IPS-NIHi7 (cell line): ENCODE data around the gene FAM241A.
"Not testable (repeated sequence)": the region's sequence is repeated elsewhere in the genome, so short reads cannot be mapped to it uniquely, and the experiment has no call there.

Source experiments
- DNase-seq: peaks from one replicate; pipeline ENCODE4 v3.0.0; 2012; ENCODE audit warnings: mixed read lengths; ENCODE audit errors: extremely low spot score

FAM241A gene

DNA sequence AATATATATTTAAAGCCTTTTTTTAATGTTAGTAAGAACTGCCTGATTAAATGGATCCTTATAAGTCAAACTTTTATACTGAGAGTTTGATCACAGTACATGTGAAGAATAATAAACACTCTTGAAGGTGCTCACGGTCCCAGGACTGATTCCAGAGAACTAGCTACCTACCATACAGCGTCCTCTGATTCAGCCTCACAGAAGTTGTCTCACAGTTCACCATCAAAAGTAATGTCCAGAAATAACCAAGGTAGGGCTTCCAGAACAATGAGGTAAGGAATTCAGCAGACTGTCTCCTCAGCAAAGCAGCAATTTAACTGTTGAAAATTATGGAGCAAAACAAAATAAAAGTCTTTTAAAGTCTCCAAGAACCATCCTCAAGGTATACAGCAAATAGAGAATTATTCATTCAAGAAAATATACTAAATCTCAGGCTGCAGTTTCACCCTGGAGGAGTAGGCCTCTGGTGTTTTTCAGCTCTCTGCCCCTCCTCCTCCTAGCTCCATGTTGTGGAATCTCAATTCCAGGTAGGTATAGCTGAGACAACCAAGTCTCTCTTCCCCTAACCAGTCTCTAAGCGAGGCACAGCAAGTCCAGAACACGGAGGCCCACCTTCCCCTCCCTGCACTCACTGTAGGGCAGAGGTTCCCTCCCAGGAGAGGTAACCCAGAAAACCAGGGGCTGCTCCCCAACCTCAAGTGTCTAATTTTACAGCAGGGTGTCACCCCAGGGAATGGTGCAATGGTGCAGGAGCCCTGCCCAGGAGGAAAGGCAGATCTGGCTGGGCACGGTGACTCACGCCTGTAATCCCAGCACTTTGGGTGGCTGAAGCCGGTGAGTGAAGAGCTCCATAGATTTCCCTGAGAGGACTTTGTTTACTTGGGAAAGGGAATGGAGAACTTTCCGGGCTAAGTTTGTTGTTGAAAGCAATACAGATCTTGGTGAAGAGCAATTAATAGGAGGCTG is 28.6 kb downstream of the FAM241A start:
- no peak for DNase-seq

DNA sequence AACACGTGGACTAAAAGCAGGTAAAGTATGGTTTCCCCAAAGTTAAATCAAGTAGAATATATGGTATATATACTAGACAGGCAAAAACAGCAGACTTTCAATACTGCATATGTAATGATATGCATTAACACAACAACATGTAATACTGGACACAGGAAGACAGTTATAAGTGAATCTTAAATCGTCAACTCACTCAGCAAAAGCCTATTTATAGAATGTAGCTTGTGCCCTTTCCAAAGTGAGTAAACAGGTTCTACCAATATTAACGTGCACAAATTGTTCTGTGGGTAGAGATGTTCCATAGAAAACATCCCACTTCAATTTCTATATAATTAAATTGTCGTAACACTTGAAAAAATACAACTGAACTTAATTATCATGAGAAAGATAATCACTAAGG is 30.6 kb downstream of the FAM241A start:
- no peak for DNase-seq

DNA sequence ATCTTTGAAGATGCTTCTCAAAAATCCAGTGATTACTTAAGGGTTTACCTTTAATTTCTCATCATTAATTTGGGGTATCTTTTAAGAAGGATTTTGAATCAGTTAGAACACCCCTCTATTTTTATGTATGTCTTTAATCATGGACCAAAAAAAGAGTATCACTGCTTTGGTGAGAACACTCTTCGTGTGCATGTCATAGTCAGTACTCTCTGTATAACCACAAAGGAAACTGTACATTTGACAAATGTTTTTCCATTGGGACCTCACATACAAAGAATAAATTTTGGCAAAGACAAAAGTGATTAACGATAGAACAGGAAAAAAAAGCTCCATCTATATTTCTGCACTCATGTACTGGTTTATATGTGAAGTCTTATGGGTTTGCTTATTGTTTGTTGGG is 31.3 kb downstream of the FAM241A start:
- DNase-seq, result no peak

DNA sequence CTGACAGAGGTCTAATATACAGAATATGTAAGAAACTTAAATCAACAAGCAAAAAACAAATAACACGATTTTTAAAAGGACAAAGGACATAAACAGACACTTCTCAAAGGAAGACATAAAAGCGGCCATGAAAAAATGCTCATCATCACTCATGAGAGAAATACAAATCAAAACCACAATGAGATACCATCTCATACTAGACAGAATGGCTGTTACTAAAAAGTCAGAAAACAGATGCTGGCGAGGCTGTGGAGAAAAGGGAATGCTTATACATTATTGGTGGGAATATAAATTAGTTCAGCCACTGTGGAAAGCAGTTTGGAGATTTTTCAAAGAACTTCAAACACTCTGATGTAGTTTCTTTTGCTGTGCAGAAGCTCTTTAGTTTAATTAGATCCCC is 33.5 kb downstream of the FAM241A start:
- not testable (repeated sequence) for DNase-seq

DNA sequence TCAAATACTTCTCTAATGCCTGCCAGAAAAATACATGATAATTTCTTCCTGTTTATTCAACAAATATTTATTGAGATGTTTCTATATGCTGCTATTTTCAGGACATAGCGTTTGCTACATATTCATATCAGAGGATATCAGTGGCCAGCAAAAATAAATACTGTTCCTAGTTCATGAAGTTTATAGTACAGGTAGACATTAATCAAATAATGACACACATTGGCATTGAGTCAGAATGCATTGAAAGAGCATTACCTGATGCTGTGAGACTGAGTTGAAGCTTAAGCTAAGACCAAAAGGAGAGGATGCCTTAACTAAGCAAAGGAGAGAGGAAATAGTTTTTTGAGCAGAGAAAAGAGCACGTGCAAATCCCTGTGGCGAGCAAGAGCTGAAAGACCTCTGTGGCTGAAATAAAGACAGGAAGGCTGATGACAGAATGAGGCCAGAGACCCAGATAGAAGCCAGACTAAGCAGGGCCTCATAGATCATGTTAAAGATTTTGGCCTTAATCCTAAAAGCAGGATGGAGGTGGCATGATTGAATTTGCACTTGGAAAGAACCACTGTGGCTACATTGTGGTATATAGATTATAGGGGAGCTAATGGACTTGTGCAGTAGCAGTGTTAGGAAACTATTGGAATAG is 36.2 kb downstream of the FAM241A start:
- DNase-seq, result no peak

DNA sequence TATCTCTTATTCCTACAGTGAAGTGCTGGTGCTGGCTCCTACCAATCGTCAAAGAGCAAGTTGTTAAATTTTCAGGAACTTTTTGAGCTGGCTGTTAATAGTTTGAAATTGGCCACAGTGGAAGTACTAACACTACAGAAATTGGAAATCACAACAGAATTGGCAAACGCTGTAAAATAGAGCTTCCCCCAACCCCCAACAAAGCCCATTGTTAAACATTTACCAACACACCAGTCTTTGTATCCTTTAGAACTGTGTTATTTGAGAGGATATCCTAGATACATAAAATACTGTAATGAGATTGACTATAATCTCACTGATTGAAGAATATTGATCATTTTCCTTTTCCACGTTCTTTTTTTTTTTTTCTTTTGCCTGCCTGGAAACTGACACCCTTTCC is 37.4 kb downstream of the FAM241A start:
- DNase-seq, result no peak

DNA sequence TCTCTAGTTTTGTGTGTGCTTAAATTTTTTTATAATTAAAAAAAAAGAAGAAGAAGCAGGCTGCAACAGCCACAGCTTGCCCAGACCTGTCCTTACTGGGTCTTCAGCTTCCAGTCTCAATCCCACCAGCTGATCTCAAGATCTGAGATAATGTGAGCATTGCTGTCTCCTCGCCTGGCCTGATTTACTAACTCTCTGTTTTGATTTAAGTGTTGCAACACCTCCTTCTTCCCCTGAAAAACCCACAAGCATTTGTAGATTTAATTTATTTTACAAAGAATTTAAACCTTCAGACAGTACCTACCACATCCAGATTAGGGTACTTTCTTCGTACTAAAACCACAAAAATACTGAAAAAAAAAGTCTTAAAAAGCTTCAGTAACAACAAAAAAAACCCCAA is 38.0 kb downstream of the FAM241A start:
- peak; percentile 6 for DNase-seq

DNA sequence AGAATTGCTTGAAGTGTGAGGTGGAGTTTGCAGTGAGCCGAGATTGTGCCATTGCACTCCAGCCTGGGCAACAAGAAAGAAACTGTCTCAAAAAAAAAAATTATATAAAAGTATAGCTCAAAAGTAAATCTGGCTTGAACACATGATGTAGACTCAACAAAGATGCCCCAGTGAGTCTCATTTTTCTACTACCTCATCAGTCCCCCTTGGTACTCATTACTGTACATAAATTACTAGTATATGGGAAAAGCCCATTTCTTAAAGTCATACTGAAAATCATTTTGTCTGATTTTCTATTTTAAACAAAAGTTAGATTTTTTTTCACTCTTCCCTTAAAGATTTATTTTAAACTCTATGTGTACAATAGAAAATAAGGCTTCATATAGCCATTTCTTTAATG is 39.2 kb downstream of the FAM241A start:
- no peak for DNase-seq

DNA sequence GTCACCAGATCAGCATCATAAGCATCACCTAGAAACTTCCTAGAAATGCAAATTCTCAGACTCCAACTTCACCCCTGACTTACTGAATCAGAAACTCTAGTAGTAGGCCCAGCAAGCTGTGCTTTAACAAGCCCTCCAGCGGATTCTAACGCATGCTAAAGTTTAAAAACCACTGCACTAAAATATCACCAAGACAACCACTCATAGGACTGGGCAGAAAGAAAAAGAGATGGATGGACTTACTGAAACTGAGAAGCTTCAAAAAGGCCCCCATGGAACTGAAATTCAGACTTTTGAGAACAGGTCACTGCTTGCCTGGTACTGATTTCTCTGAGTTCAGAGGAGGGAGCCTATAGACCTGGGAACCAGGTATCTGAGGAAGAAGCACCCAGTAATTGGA is 40.1 kb downstream of the FAM241A start:
- no peak for DNase-seq

DNA sequence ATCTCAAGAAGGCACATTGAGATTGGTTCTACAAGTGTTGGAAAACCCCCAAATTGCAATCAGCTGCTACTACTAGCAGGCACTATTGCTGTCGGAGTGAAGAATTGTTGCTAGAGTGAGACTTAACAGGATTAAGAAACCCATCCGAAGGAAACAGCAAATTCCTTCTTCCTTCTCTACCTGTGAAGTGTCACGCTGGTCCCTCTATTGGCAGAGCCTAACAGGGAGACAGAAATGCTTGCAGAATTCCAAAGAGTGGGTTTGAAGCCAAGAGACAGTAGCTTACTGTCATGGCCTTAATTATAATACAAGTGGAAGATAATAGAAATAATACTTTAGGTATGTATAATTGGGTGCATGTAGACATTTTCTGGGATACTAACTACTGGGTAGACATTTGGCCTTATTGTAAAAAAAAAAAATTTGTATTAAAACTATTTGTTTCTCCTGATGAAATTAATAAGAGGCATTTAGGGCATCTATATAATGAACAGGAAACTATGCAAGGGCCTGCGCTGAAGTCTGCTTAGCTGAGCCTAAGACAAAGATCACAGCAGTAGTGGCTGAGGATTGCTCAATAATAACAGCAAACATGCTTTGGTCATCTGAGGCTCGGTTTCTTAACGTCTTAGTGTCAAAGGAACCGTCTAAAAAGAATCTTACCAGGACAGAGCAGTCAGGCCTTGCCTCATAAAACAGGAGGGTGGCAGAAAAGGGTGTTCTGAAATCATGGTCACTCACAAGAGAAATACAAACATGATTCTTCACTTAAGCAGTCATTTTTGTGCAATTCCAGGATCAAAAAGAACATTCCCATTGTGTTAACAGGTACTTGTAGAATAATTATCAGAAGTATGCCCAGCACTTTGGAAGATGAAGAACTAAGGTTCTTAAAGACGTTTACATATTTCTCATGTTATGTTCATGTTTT is 40.8 kb downstream of the FAM241A start:
- peak; percentile 8 for DNase-seq

DNA sequence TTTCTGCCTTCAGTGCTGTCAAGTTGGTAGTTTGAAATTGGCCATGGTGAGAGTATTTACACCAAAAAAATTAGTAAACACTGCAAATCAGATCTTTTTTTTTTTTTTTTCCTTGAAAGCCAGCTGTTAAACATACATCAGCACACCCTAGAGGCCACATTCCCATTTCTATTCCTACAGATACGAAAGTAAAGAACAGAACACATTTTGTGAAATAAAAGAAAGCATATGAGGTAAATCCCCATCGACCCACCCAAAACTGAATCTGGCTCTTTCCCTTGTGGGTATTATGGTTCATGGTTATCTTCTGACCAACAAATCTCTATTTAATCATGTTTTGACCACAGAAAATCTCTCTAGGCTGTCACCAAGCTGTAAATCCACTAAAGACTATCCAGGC is 44.5 kb downstream of the FAM241A start:
- DNase-seq, result peak; percentile 15

DNA sequence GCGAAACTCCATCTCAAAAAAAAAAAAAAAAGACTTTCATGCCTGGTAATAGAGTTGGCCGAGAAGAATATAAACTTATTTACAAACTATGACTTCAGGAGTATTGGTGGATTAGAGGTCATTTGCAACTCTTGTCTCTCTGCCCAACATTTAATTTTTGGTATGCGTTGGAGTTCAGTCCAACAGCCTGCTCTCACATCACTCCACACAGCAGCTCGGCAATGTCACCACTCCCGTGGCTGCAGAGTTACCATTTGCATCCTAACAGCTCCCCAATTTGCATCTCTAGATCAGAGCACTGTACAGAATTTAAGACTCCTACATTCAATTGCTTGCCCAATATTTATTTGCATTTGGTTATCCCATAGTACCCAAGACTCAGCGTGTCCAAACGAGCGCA is 45.4 kb downstream of the FAM241A start:
- DNase-seq, result no peak

DNA sequence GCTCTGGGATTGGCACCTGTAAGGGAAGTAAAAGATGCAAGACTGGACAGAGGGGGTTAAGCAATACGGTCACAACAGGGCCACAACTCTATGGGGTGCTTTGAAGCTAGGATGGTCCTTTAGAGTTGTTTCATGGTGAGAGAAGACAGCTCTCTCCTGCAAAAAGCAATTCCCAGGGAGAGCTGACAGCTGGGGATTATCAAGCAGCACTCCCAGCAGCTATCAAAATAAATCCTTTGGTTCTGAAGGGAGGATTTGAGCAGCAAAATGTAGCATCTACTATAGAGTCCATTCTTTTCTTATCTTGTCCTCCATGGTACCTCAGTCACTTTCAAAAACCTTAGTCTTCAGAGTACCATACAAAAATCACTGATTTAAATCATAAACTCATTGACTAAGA is 51.2 kb downstream of the FAM241A start:
- no peak for DNase-seq

DNA sequence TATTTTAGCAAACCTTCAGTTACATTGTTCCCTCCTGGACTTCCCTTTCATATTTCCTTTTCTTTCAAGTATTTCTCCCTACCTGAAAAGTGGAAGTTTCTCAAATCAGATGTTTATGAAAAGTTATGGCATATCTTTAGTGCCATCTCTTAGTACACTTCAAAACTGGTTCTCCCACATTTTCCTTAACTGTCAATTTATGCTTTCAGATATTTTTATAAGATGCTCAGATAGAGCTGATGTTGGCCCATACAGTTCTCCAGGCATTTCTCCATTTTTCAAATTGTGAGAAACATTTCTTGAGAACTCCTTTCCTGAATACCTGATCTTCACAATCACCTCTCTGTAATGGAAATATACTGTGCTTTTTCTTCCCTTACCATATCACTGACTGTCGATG is 53.8 kb downstream of the FAM241A start:
- DNase-seq, result no peak

DNA sequence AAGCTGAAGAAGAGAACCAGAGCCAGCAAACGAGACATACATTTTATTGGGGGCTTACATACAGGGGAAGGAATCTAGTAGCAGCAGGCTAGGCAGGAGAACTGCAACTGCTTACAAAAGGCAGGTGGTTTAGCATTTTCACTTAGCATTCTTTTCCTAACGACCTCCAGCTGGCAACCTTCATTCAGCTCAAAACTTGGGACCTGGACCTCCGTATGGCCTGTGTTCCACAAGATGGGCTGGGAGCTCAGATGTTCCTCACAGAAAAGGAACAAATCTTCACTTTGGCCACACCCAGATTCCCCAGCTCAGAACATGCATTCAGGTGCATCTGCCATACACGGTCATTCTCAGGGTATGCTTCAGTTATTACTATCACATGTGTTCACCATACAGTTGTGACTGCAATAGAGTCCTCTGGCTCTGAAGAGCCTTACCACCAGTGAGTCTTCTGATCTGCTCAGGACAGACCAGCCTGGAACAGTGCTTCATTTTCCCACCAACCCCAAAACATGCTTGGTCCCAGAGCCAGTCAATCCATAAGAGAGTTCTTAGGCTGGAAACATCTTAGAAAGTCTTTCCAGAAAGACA is 56.8 kb downstream of the FAM241A start:
- DNase-seq, result no peak

DNA sequence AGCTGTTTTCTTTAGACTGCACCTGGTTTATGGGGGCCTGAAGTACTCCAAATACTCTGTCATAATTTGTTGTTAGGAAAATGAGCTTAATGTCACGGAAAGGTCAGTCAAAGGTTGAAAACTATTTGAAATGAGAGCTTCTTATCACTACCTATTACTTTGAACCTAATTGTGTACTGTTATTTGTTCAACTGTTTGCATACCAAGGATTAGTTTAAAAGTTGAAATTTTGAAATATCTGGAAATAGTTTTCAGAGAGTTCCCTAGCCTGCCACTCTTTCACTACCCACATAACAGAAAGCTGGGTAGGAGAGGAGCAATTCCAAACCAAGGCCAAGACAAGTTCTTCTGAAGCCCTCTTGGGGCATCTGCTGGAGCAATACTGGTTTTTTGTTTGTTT is 58.3 kb downstream of the FAM241A start:
- no peak for DNase-seq

DNA sequence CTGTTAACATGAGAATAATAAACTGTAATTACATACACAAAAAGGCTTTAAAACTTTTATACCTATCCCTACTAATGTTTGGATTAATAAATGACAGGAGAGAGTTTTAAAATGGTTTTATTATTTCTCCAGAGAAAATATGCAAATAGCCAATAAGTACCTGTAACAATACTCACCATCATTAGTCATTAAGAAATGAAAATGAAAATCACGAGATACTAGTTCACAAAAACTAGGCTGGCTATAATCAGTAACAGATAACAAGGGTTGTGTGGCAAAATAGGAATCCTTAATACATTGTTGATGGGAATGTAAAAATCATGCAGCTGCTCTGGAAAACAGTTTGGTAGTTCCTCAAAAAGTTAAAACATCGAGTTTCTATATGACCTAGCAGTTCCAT is 61.2 kb downstream of the FAM241A start:
- DNase-seq, result no peak

DNA sequence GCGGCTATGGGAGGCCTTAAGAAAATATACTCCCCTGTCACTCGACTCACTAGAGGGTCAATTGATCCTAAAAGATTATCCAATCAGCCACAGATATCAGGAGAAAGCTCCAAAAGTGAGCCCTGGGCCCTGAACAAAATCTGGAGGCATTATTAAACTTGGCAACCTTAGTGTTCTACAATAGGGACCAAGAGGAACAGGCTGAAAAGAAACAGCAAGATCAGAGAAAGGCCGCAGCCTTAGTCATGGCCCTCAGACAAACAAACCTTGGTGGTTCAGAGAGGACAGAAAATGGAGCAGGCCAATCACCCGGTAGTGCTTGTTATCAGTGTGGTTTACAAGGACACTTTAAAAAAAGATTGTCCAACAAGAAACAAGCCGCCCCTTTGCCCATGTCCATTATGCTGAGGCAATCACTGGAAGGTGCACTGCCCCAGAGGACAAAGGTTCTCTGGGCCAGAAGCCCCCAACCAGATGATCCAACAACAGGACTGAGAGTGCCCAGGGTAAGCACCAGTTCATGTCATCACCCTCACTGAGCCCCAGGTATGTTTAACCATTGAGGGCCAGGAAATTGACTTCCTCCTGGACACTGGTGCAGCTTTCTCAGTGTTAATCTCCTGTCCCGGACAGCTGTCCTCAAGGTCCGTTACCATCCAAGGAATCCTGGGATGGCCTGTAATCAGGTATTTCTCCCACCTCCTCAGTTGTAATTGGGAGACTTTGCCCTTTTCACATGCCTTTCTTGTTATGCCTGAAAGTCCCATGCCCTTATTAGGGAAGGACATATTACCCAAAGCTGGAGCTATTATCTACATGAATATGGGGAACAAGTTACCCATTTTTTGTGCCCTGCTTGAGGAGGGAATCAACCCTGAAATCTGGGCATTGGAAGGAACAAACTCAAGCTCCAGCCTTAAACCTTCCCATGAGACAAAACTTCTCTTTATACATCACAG is 63.2 kb downstream of the FAM241A start:
- DNase-seq, result not testable (repeated sequence)

DNA sequence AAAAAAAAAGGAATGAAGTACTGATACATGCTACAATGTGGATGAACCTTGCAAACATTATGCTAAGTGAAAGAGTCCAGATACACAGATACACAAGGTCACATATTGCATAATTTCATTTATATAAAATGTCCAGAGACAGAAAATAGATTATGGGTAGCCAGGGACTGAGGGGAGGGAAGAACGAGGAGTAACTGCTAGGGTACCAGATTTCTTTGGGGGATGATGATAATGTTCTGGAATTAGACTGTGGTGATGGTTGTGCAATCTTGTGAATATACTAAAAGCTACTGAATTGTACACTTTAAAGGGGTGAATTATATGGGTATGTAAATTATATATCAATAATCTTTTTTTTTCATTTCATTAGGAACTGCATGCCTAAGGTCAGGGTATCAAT is 65.5 kb downstream of the FAM241A start:
- no peak for DNase-seq

DNA sequence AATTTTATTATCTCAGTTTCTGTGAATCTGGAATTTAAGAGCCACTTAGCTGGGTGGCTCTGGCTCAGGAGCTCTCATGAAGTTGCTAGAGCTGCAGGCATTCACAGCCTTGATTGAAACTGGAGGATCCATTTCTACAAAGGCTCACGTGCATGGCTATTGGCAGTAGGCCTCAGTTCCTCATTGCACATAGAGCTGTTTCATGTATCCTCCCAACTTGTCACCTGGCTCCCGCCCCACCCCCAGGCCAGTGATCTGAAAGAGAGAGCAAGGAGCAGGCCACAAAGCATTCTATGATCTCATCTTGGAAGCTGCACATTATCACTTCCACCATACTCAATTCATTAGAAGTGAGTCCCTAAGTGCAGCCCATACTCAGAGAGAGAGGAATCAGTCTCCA is 67.8 kb downstream of the FAM241A start:
- DNase-seq, result no peak

DNA sequence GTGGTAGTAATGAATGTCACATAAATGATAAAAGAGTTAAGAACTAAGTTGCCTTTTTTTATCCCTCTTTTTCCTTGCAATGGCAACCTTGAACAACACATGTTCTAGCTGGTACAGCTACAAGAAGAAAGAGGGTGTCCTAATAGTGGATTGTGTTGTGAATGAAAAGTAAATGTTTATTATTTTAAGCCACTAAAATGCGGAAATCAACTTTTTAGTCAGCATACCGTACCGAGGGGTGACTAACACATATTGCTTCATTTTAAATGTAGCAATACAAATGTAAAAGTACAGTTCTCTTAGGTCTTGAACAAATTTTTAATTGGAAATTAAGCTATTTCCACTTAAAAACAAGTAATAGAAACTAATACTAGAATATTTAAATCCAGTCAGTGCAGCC is 68.6 kb downstream of the FAM241A start:
- no peak for DNase-seq
